ENCODE results near the gene SDHAF2. TPM values are rescaled to one million over a fixed set of nuclear protein-coding genes. Genes with fewer than 3 reads are reported as not detected.

The SDHAF2 gene
- total and polyA plus RNA-seq, 2 of the 13 experiments (the other 11 are each of a cell fraction or from before 2014, with no cell fraction given) = 44.2 to 70.4 TPM

- TF ChIP-seq SATB2 (CRISPR knock-in tag; IDR thresholded peaks at IDR 0.05) = no peak
- peak; percentile 94 for TF ChIP-seq REL (CRISPR knock-in tag; conservative IDR thresholded peaks at IDR 0.05)
- 0 out of 2 replicates have a peak, but pooled peaks have one; percentile 67 for TF ChIP-seq ZNF367 (CRISPR knock-in tag; IDR thresholded peaks at IDR 0.05; ENCODE audit: borderline replicate concordance)
- TF ChIP-seq ZNF296 (CRISPR knock-in tag; conservative IDR thresholded peaks at IDR 0.05) = no peak
- 0 out of 2 replicates have a peak, but pooled peaks have one; percentile 68 for TF ChIP-seq ZNF878 (CRISPR knock-in tag; IDR thresholded peaks at IDR 0.05)
- TF ChIP-seq ZNF557 (CRISPR knock-in tag; IDR thresholded peaks at IDR 0.05) = 0 out of 2 replicates have a peak, but pooled peaks have one; percentile 70
- TF ChIP-seq, protein P1, sequence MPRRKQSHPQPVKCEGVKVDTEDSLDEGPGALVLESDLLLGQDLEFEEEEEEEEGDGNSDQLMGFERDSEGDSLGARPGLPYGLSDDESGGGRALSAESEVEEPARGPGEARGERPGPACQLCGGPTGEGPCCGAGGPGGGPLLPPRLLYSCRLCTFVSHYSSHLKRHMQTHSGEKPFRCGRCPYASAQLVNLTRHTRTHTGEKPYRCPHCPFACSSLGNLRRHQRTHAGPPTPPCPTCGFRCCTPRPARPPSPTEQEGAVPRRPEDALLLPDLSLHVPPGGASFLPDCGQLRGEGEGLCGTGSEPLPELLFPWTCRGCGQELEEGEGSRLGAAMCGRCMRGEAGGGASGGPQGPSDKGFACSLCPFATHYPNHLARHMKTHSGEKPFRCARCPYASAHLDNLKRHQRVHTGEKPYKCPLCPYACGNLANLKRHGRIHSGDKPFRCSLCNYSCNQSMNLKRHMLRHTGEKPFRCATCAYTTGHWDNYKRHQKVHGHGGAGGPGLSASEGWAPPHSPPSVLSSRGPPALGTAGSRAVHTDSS (CRISPR knock-in tag; conservative IDR thresholded peaks at IDR 0.05) = no peak
- no peak for TF ChIP-seq PBX2 (CRISPR knock-in tag; IDR thresholded peaks at IDR 0.05)
- TF ChIP-seq SALL1 (CRISPR knock-in tag; IDR thresholded peaks at IDR 0.05) = peak; percentile 73; the same call in 1 of the 2 replicates
- TF ChIP-seq ZFY (CRISPR knock-in tag; IDR thresholded peaks at IDR 0.05) = peak; percentile 99
- no peak for TF ChIP-seq ZNF530 (CRISPR knock-in tag; IDR thresholded peaks at IDR 0.05; ENCODE audit: low read depth)
- TF ChIP-seq HNRNPH1 (optimal IDR thresholded peaks at IDR 0.05; ENCODE audit: low read depth, low read length) = peak; percentile 38
- TF ChIP-seq ZNF326 (CRISPR knock-in tag; IDR thresholded peaks at IDR 0.05; ENCODE audit: borderline replicate concordance) = no peak
- no peak for TF ChIP-seq CEBPB (IDR thresholded peaks at IDR 0.05; ENCODE audit: borderline replicate concordance, low read depth, low read length)
- no peak for TF ChIP-seq ZIK1 (CRISPR knock-in tag; IDR thresholded peaks at IDR 0.05; ENCODE audit: borderline replicate concordance, low read depth)
- no peak for TF ChIP-seq SMARCE1 (IDR thresholded peaks at IDR 0.05; ENCODE audit: borderline replicate concordance)
- TF ChIP-seq SCMH1 (CRISPR knock-in tag; IDR thresholded peaks at IDR 0.05; ENCODE audit: borderline replicate concordance) = no peak
Measured at GRCh38 chr11:61429691-61430582, at the start of gene SDHAF2, which contains the start of gene CPSF7 (continued).
